Loucy (cell line): ENCODE measurements around the gene CEP164.

Experiments used
- H2AFZ ChIP-seq: fragments of 200-600 bp; sonication (generic); 2 replicates; pipeline ENCODE4 v1.6.0; 2016; ENCODE audit warnings: antibody characterized with exemption, mild to moderate bottlenecking, low read length, moderate library complexity
- H3F3A ChIP-seq: fragments of 200-600 bp; 2 replicates; pipeline ENCODE4 v1.6.0; 2016; ENCODE audit warnings: antibody characterized with exemption, low read depth, mild to moderate bottlenecking
- H3K27me3 ChIP-seq: fragments of 200-600 bp; sonication (generic); 2 replicates; pipeline ENCODE4 v1.6.1; 2014; ENCODE audit warnings: low read length, mild to moderate bottlenecking; ENCODE audit not compliant: insufficient read depth, poor library complexity, severe bottlenecking
- H3K36me3 ChIP-seq: fragments of 200-600 bp; sonication (generic); 2 replicates; pipeline ENCODE4 v1.6.1; 2016; ENCODE audit warnings: low read length; ENCODE audit not compliant: insufficient read depth
- H3K4me1 ChIP-seq: fragments of 200-600 bp; sonication (generic); 2 replicates; pipeline ENCODE4 v1.5.1; 2014; ENCODE audit warnings: low read length, mild to moderate bottlenecking; ENCODE audit not compliant: insufficient read depth, poor library complexity, severe bottlenecking
- H3K4me2 ChIP-seq: fragments of 200-600 bp; sonication (generic); 2 replicates; pipeline ENCODE4 v1.6.0; 2014; ENCODE audit warnings: antibody characterized with exemption, low read length, low read depth, mild to moderate bottlenecking; ENCODE audit not compliant: poor library complexity, severe bottlenecking
- H3K4me3 ChIP-seq: fragments of 200-600 bp; sonication (generic); 2 replicates; pipeline ENCODE4 v1.5.1; 2014; ENCODE audit warnings: low read length, mild to moderate bottlenecking, mixed read lengths; ENCODE audit not compliant: poor library complexity, severe bottlenecking
- H3K79me2 ChIP-seq: fragments of 200-600 bp; sonication (generic); 2 replicates; pipeline ENCODE4 v1.6.1; 2014; ENCODE audit warnings: low read length; ENCODE audit not compliant: insufficient read depth
- H3K9ac ChIP-seq: fragments of 200-600 bp; sonication (generic); 2 replicates; pipeline ENCODE4 v1.6.0; 2014; ENCODE audit warnings: mild to moderate bottlenecking, low read depth, low read length, moderate library complexity; ENCODE audit not compliant: poor library complexity, severe bottlenecking
- H3K9me2 ChIP-seq: fragments of 200-600 bp; sonication (generic); replicated peaks from 2 replicates; pipeline ENCODE4 v1.6.1; 2016; ENCODE audit warnings: low read depth, low read length, mixed read lengths
- H3K9me3 ChIP-seq: fragments of 200-600 bp; sonication (generic); 2 replicates; pipeline ENCODE4 v1.6.1; 2014; ENCODE audit warnings: mild to moderate bottlenecking, antibody characterized with exemption, low read length, low read depth; ENCODE audit not compliant: insufficient read depth
- H4K20me1 ChIP-seq: fragments of 200-600 bp; sonication (generic); 2 replicates; pipeline ENCODE4 v1.6.0; 2014; ENCODE audit warnings: antibody characterized with exemption, low read length, mild to moderate bottlenecking; ENCODE audit not compliant: insufficient read depth, poor library complexity, severe bottlenecking
- CTCF ChIP-seq: fragments of 200-600 bp; sonication (generic); conservative IDR thresholded peaks from 2 replicates; pipeline ENCODE4 v1.5.1; 2014; ENCODE audit warnings: mild to moderate bottlenecking, antibody characterized with exemption, low read length
- EZH2phosphoT487 ChIP-seq: fragments of 200-600 bp; IDR thresholded peaks from 2 replicates; pipeline ENCODE4 v1.6.1; 2018; ENCODE audit warnings: antibody characterized with exemption, mild to moderate bottlenecking, moderate library complexity, borderline replicate concordance

Gene CEP164

GRCh38 chr11:117408356-117408755, 80.7 kb downstream of the CEP164 start:
- H3K79me2 ChIP-seq, result no peaks in the 10 kb centered on the region
- H2AFZ ChIP-seq, result no peak overlapping the region
- no peaks in the 10 kb centered on the region for H3K36me3 ChIP-seq
- H4K20me1 ChIP-seq, result no peaks in the 10 kb centered on the region
- TF ChIP-seq EZH2phosphoT487, result no peak
- TF ChIP-seq CTCF, result no peak
- no peaks in the 10 kb centered on the region for H3K4me1 ChIP-seq
- no peak overlapping the region for H3K4me3 ChIP-seq
- H3K9me2 ChIP-seq, result no peaks in the 10 kb centered on the region
- no peak overlapping the region for H3K9ac ChIP-seq
- H3K9me3 ChIP-seq, result peaks cover 7% of the 10 kb centered on the region; the same call in 1 of the 2 replicates
- no peaks in the 10 kb centered on the region for H3F3A ChIP-seq
- H3K27me3 ChIP-seq, result no peaks in the 10 kb centered on the region
- H3K4me2 ChIP-seq, result no peak overlapping the region

- no peak overlapping the region for H3K9ac ChIP-seq
- H3K4me3 ChIP-seq, result no peak overlapping the region
- H3K79me2 ChIP-seq, result no peaks in the 10 kb centered on the region
- peaks cover 7% of the 10 kb centered on the region; the same call in 1 of the 2 replicates for H3K9me3 ChIP-seq
- TF ChIP-seq CTCF (no peak), EZH2phosphoT487 (no peak)
- H3K27me3 ChIP-seq, result no peaks in the 10 kb centered on the region
- H3K4me2 ChIP-seq, result no peak overlapping the region
- no peaks in the 10 kb centered on the region for H3K9me2 ChIP-seq
- H3F3A ChIP-seq, result no peaks in the 10 kb centered on the region
- H4K20me1 ChIP-seq, result no peaks in the 10 kb centered on the region
- H2AFZ ChIP-seq, result no peak overlapping the region
- H3K4me1 ChIP-seq, result no peaks in the 10 kb centered on the region
- no peaks in the 10 kb centered on the region for H3K36me3 ChIP-seq
These were observed 81.9 kb downstream of the CEP164 start for GRCh38 chr11:117409511-117409910.

- Histone ChIP-seq H2AFZ (no peak overlapping the region), H3F3A (no peaks in the 10 kb centered on the region), H3K27me3 (no peaks in the 10 kb centered on the region), H3K79me2 (no peaks in the 10 kb centered on the region), H3K9ac (no peak overlapping the region), H3K4me2 (no peak overlapping the region), H3K4me1 (no peaks in the 10 kb centered on the region), H3K9me3 (peaks cover 4% of the 10 kb centered on the region; the same call in 1 of the 2 replicates), H3K9me2 (no peaks in the 10 kb centered on the region), H3K4me3 (no peak overlapping the region), H4K20me1 (no peaks in the 10 kb centered on the region), H3K36me3 (no peaks in the 10 kb centered on the region)
- TF ChIP-seq CTCF, result no peak
- no peak for TF ChIP-seq EZH2phosphoT487
These were observed 82.6 kb downstream of the CEP164 start for GRCh38 chr11:117410238-117410637.
